HepG2 (cell line): ENCODE measurements around the gene BCL7A. TPM values are rescaled to one million over a fixed set of nuclear protein-coding genes. Genes with fewer than 3 reads are reported as not detected.

ENCODE experiments used
- BHLHE40 ChIP-seq: IDR thresholded peaks from 2 replicates; pipeline ENCODE4 v1.6.1; 2011; ENCODE audit warnings: low read length, improper control_type of control experiment
- CENPT ChIP-seq: sonication (generic); formaldehyde crosslinking; IDR thresholded peaks from 2 replicates; pipeline ENCODE4 v1.8.0; 2022; ENCODE audit warnings: low read depth, mild to moderate bottlenecking, moderate library complexity, missing genetic modification reagents
- EEA1 ChIP-seq: sonication (generic); formaldehyde crosslinking; IDR thresholded peaks from 2 replicates; pipeline ENCODE4 v1.5.1; 2020; ENCODE audit warnings: mild to moderate bottlenecking, missing genetic modification reagents, borderline replicate concordance
- HNRNPLL ChIP-seq: fragments of 200-400 bp; formaldehyde crosslinking; IDR thresholded peaks from 2 replicates; pipeline ENCODE4 v1.6.1; 2017; ENCODE audit warnings: mild to moderate bottlenecking, low read depth, low read length; ENCODE audit not compliant: poor library complexity, severe bottlenecking
- HOXA9 ChIP-seq: sonication (generic); formaldehyde crosslinking; IDR thresholded peaks from 2 replicates; pipeline ENCODE4 v1.8.1; 2022; ENCODE audit warnings: missing genetic modification reagents, mild to moderate bottlenecking, moderate library complexity, borderline replicate concordance
- JUN ChIP-seq: sonication (generic); formaldehyde crosslinking; IDR thresholded peaks from 2 replicates; pipeline ENCODE4 v1.4.0; 2020; ENCODE audit warnings: mild to moderate bottlenecking, missing genetic modification reagents
- MEIS1 ChIP-seq: sonication (generic); formaldehyde crosslinking; IDR thresholded peaks from 2 replicates; pipeline ENCODE4 v1.9.0; 2021; ENCODE audit warnings: mild to moderate bottlenecking, missing genetic modification reagents, moderate library complexity, borderline replicate concordance
- MLLT10 ChIP-seq: sonication (generic); formaldehyde crosslinking; IDR thresholded peaks from 2 replicates; pipeline ENCODE4 v1.4.0; 2020; ENCODE audit warnings: missing genetic modification reagents
- NFRKB ChIP-seq: fragments of 450-650 bp; IDR thresholded peaks from 2 replicates; pipeline ENCODE4 v1.6.1; 2017
- RBM39 ChIP-seq: fragments of 200-400 bp; formaldehyde crosslinking; IDR thresholded peaks from one replicate; pipeline ENCODE4 v1.6.1; 2018; ENCODE audit warnings: antibody characterized with exemption, mild to moderate bottlenecking, low read depth, low read length; ENCODE audit not compliant: poor library complexity, severe bottlenecking
- SCMH1 ChIP-seq: sonication (generic); formaldehyde crosslinking; IDR thresholded peaks from 2 replicates; pipeline ENCODE4 v1.9.0; 2021; ENCODE audit warnings: missing genetic modification reagents, mild to moderate bottlenecking, borderline replicate concordance
- SRSF4 ChIP-seq: fragments of 200-400 bp; formaldehyde crosslinking; IDR thresholded peaks from one replicate; pipeline ENCODE4 v1.6.1; 2018; ENCODE audit warnings: mild to moderate bottlenecking, low read depth, low read length, moderate library complexity; ENCODE audit not compliant: poor library complexity, severe bottlenecking
- TERF1 ChIP-seq: sonication (generic); formaldehyde crosslinking; IDR thresholded peaks from 2 replicates; pipeline ENCODE4 v1.8.0; 2022; ENCODE audit warnings: mild to moderate bottlenecking, missing genetic modification reagents, moderate library complexity
- ZBTB7B ChIP-seq: sonication (generic); formaldehyde crosslinking; IDR thresholded peaks from 2 replicates; pipeline ENCODE4 v1.4.0; 2020; ENCODE audit warnings: missing genetic modification reagents
- ZNF510 ChIP-seq: sonication (generic); formaldehyde crosslinking; IDR thresholded peaks from 2 replicates; pipeline ENCODE4 v1.4.0; 2020; ENCODE audit warnings: low read depth, mild to moderate bottlenecking, missing genetic modification reagents
- ZNF616 ChIP-seq: sonication (generic); formaldehyde crosslinking; IDR thresholded peaks from 2 replicates; pipeline ENCODE4 v1.5.0; 2020; ENCODE audit warnings: low read depth, mild to moderate bottlenecking, missing genetic modification reagents
- ZNF782 ChIP-seq: sonication (generic); formaldehyde crosslinking; IDR thresholded peaks from 2 replicates; pipeline ENCODE4 v1.4.0; 2020; ENCODE audit warnings: missing genetic modification reagents, mild to moderate bottlenecking, borderline replicate concordance
- polyA plus RNA-seq, 8 experiments: library from polyadenylated mRNA; depleted of rRNA in 3 of 8; stranded (reverse) in 7 of 8; unstranded in 1 of 8; fragments of >200 nt; fragmentation: Illumina TruSeq in 4 of 8; extraction: Trizol in 4 of 8; gene quantifications; 2 replicates each; pipeline versions ENCODE4 v1.2.1 to v1.2.3, GENCODE V29; 2011 to 2016; ENCODE audit warnings: low read depth in 4 of 8, missing spikeins in 1 of 8, mixed read lengths in 1 of 8; ENCODE audit not compliant: insufficient read depth in 1 of 8
- total RNA-seq, 5 experiments: library from RNA; depleted of rRNA; stranded (reverse); fragments of >200 nt; fragmentation: Illumina TruSeq; extraction: Trizol; gene quantifications; 2 replicates each; pipeline ENCODE4 v1.2.3, GENCODE V29; 2016; ENCODE audit warnings: low read depth in 1 of 5
- TF ChIP-seq, protein P1 (sequence below): sonication (generic); formaldehyde crosslinking; IDR thresholded peaks from 2 replicates; pipeline ENCODE4 v1.4.0; 2020; ENCODE audit warnings: mild to moderate bottlenecking, missing genetic modification reagents
- TF ChIP-seq, protein P2 (sequence below): sonication (generic); formaldehyde crosslinking; conservative IDR thresholded peaks from 2 replicates; pipeline ENCODE4 v1.8.0; 2022; ENCODE audit warnings: mild to moderate bottlenecking, moderate library complexity, missing genetic modification reagents
- TF ChIP-seq, protein P3 (sequence below), 2 experiments: sonication (generic) in 1 of 2; formaldehyde crosslinking in 1 of 2; IDR thresholded peaks; 2 replicates each; pipeline versions ENCODE4 v1.5.1 to v1.6.1; 2011 to 2020; ENCODE audit warnings: borderline replicate concordance in 1 of 2, low read depth in 1 of 2, low read length in 1 of 2, mild to moderate bottlenecking in 1 of 2, missing genetic modification reagents in 1 of 2, moderate library complexity in 1 of 2
- TF ChIP-seq, protein P4 (sequence below): sonication (generic); formaldehyde crosslinking; IDR thresholded peaks from 2 replicates; pipeline ENCODE4 v1.4.0; 2020; ENCODE audit warnings: missing genetic modification reagents

BCL7A gene
- total and polyA plus RNA-seq, 2 of the 13 experiments (the other 11 are each of a cell fraction or from before 2014, with no cell fraction given) = 4.1 to 6.2 TPM

GRCh38 chr12:122024132-122024785, 2.6 kb downstream of the BCL7A start (continued):
- TF ChIP-seq, protein P1, sequence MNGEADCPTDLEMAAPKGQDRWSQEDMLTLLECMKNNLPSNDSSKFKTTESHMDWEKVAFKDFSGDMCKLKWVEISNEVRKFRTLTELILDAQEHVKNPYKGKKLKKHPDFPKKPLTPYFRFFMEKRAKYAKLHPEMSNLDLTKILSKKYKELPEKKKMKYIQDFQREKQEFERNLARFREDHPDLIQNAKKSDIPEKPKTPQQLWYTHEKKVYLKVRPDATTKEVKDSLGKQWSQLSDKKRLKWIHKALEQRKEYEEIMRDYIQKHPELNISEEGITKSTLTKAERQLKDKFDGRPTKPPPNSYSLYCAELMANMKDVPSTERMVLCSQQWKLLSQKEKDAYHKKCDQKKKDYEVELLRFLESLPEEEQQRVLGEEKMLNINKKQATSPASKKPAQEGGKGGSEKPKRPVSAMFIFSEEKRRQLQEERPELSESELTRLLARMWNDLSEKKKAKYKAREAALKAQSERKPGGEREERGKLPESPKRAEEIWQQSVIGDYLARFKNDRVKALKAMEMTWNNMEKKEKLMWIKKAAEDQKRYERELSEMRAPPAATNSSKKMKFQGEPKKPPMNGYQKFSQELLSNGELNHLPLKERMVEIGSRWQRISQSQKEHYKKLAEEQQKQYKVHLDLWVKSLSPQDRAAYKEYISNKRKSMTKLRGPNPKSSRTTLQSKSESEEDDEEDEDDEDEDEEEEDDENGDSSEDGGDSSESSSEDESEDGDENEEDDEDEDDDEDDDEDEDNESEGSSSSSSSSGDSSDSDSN (CRISPR knock-in tag) = no peak
- no peak for TF ChIP-seq ZNF782 (CRISPR knock-in tag)
- no peak for TF ChIP-seq MLLT10 (CRISPR knock-in tag)
- no peak for TF ChIP-seq HOXA9 (CRISPR knock-in tag)
- no peak for TF ChIP-seq BHLHE40
- TF ChIP-seq, protein P2, sequence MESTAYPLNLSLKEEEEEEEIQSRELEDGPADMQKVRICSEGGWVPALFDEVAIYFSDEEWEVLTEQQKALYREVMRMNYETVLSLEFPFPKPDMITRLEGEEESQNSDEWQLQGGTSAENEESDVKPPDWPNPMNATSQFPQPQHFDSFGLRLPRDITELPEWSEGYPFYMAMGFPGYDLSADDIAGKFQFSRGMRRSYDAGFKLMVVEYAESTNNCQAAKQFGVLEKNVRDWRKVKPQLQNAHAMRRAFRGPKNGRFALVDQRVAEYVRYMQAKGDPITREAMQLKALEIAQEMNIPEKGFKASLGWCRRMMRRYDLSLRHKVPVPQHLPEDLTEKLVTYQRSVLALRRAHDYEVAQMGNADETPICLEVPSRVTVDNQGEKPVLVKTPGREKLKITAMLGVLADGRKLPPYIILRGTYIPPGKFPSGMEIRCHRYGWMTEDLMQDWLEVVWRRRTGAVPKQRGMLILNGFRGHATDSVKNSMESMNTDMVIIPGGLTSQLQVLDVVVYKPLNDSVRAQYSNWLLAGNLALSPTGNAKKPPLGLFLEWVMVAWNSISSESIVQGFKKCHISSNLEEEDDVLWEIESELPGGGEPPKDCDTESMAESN (CRISPR knock-in tag) = no peak
- TF ChIP-seq SCMH1 (CRISPR knock-in tag) = no peak
- TF ChIP-seq JUN (CRISPR knock-in tag) = no peak
- 0 out of 2 replicates have a peak, but pooled peaks have one; percentile 1 for TF ChIP-seq ZBTB7B
- TF ChIP-seq, protein P3, sequence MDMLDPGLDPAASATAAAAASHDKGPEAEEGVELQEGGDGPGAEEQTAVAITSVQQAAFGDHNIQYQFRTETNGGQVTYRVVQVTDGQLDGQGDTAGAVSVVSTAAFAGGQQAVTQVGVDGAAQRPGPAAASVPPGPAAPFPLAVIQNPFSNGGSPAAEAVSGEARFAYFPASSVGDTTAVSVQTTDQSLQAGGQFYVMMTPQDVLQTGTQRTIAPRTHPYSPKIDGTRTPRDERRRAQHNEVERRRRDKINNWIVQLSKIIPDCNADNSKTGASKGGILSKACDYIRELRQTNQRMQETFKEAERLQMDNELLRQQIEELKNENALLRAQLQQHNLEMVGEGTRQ (IDR thresholded peaks at IDR 0.05; ENCODE audit: low read depth, low read length) = no peak
- TF ChIP-seq, protein P3 (CRISPR knock-in tag; IDR thresholded peaks at IDR 0.05; ENCODE audit: borderline replicate concordance) = no peak
- no peak for TF ChIP-seq ZNF616 (CRISPR knock-in tag)
- TF ChIP-seq NFRKB = no peak
- TF ChIP-seq, protein P4, sequence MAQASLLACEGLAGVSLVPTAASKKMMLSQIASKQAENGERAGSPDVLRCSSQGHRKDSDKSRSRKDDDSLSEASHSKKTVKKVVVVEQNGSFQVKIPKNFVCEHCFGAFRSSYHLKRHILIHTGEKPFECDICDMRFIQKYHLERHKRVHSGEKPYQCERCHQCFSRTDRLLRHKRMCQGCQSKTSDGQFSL (CRISPR knock-in tag) = peak; percentile 58; the same call in 1 of the 2 replicates
- TF ChIP-seq ZNF510 = no peak
- no peak for TF ChIP-seq HNRNPLL
- peak; percentile 9 for TF ChIP-seq RBM39
- TF ChIP-seq EEA1 = no peak
- no peak for TF ChIP-seq CENPT (CRISPR knock-in tag)
- no peak for TF ChIP-seq MEIS1 (CRISPR knock-in tag)
- TF ChIP-seq SRSF4 = no peak
- no peak for TF ChIP-seq TERF1
